Left lung (tissue), 10 donors: Measurements from ENCODE around the gene MED15. TPM values are rescaled to one million over a fixed set of nuclear protein-coding genes. Genes with fewer than 3 reads are reported as not detected.
A peak's percentile ranks its signal among the peaks of the same experiment; 100 is the strongest.

Experiments
- ATAC-seq: fragments of 200-7000 bp; cut with Tn5 transposase; one replicate; pipeline ENCODE4 v1.9.1; 2020; ENCODE audit warnings: moderate library complexity
- DNase-seq, 4 donors: peaks; one replicate each; pipeline ENCODE4 v3.0.0-alpha.2; 2013 to 2020
- H3K27ac ChIP-seq, 2 donors: fragments of 200-600 bp; sonication (generic) in 1 of 2; one replicate each; pipeline versions ENCODE4 v1.5.0 to v1.8.0; 2020 to 2021
- H3K27me3 ChIP-seq, 2 donors: fragments of 200-600 bp; sonication (generic) in 1 of 2; one replicate each; pipeline versions ENCODE4 v1.5.0 to v1.8.0; 2020 to 2021
- H3K36me3 ChIP-seq, 2 donors: fragments of 200-600 bp; sonication (generic) in 1 of 2; one replicate each; pipeline versions ENCODE4 v1.5.0 to v1.8.0; 2020 to 2021
- H3K4me1 ChIP-seq, 2 donors: fragments of 200-600 bp; one replicate each; pipeline ENCODE4 v1.8.0; 2021
- H3K4me3 ChIP-seq, 2 donors: fragments of 200-600 bp; sonication (generic) in 1 of 2; one replicate each; pipeline versions ENCODE4 v1.5.0 to v1.8.0; 2020 to 2021; ENCODE audit warnings: mild to moderate bottlenecking in 1 of 2
- H3K9me3 ChIP-seq, 2 donors: fragments of 200-600 bp; sonication (generic) in 1 of 2; one replicate each; pipeline versions ENCODE4 v1.5.0 to v1.8.0; 2020 to 2021
- CTCF ChIP-seq, 2 donors: fragments of 200-600 bp; sonication (generic) in 1 of 2; IDR thresholded peaks; one replicate each; pipeline versions ENCODE4 v1.5.0 to v1.8.0; 2021; ENCODE audit warnings: antibody characterized with exemption in 2 of 2
- intact Hi-C, 2 donors: fragments of 100-400 bp; cut with DNase I; formaldehyde crosslinking; loops; one replicate each; pipeline versions ENCODE4 v1.11.2 to v1.14.2; 2022
- polyA plus RNA-seq, 6 donors: library from polyadenylated mRNA; unstranded; fragments of 120-200 nt; gene quantifications; one replicate each; pipeline ENCODE4 v1.2.1, GENCODE V29; 2013; ENCODE audit not compliant: insufficient read length in 6 of 6
- total RNA-seq, 2 donors: library from RNA; stranded (reverse); fragmentation: NEBNext Ultra II Directional; extraction: Animal tissue kit (Norgen Biotek cat#: 25700); gene quantifications; one replicate each; pipeline ENCODE4 v1.2.1, GENCODE V29; 2021
- donor health status: DM: no; HTN: yes; CAD: no.
- donor health status: DM: no; HTN: no; CAD: no.

Gene MED15
- total and polyA plus RNA-seq, 8 donors: 47.2 to 121 (median 56.3) TPM

DNA sequence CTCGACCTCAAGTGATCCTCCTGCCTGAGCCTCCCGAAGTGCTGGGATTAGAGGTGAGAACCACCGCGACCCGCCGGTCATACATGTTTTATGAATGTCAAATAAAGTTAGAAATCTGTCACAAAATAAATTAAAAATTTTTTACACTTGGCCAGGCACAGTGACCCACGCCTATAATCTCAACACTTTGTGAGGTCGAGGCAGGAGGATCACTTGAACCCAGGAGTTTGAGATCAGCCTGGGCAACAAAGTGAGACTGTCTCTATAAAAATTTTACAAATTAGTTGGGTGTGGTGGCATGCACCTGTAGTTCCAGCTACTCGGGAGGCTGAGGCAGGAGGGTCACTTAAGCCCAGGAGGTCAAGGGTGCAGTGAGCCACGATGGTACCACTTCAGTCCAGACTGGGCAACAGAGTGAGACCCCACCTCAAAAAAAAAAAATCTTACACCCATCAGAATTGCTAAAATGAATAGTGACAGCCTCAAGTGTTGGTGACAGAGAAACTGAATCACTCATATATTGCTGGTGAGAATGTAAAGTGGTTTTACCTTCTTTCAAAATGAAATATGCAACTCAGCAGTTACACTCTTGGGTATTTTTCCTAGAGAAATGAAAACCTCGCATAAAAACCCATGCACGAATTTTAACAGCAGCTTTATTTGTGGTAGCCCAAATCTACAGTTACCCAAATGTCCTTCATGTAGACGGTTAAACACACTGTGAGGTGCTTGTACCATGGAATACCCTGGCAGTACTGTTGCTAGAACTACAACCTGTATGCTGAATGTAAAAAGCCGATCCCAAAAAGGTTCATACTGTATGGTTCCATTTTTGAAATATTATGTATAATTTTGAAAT, 55.4 kb downstream of the MED15 start:
- intact Hi-C loops: no loop called here
- no peak for ATAC-seq
- TF ChIP-seq CTCF (IDR thresholded peaks at IDR 0.05): no peak
- no peak overlapping the region for H3K4me3 ChIP-seq
- H3K9me3 ChIP-seq: no peaks in the 10 kb centered on the region
- no peak overlapping the region for H3K27ac ChIP-seq
- no peak for DNase-seq
- no peaks in the 10 kb centered on the region for H3K27me3 ChIP-seq
- peaks cover 0 to 90% of the 10 kb centered on the region in 2 donors for H3K36me3 ChIP-seq
- peaks cover 13 to 20% of the 10 kb centered on the region in 2 donors for H3K4me1 ChIP-seq

DNA sequence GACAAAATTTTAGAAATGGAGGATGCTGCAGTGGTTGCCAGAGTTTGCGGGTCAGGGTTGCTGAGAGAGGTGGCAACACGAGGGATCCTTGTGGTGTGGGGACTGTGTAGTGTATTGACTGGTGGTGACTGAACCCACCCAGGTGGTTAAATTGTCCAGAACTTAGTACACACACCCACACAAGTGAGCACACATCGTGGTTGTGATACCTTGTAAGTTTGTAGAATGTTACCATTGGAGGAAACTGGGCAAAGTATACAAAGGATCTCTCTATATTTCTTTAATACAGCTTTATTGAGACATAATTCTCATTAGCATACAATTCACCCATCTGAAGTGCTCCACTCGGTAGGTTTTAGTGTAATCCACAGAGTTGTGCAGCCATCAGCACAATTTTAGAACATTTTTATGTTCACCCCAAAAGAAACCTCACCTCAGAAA, 56.1 kb downstream of the MED15 start:
- no peak for ATAC-seq
- H3K9me3 ChIP-seq: no peaks in the 10 kb centered on the region
- no peak for TF ChIP-seq CTCF (IDR thresholded peaks at IDR 0.05)
- peaks cover 20 to 22% of the 10 kb centered on the region in 2 donors for H3K4me1 ChIP-seq
- H3K4me3 ChIP-seq: no peak overlapping the region
- intact Hi-C loops: no loop called here
- H3K27me3 ChIP-seq: no peaks in the 10 kb centered on the region
- H3K27ac ChIP-seq: no peak overlapping the region
- H3K36me3 ChIP-seq: peaks cover 0 to 90% of the 10 kb centered on the region in 2 donors
- DNase-seq: no peak

DNA sequence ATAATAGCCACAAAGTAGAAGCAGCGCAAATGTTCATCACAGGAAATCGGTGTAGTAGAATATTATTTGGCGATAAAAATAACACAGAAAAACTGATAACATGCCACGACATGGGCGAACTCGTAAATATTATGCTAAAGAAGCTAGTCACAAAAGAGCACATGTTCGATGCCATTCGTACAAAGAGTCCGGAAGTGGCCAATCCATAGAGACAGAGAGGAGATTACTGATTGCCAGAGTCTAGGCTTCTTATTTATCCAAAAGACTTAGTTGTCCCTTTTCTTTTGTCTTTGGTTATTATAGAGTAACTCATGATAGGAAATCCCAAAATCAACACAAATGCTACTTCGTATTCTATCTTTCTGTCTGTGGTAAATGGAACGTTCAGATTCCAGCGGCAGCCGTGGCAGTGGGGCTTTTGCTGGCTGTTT, 56.5 kb downstream of the MED15 start:
- DNase-seq (no peak), ATAC-seq (no peak)
- H3K9me3 ChIP-seq: no peaks in the 10 kb centered on the region
- TF ChIP-seq CTCF (IDR thresholded peaks at IDR 0.05): no peak
- H3K4me1 ChIP-seq: peaks cover 25 to 27% of the 10 kb centered on the region in 2 donors
- intact Hi-C loops: no loop called here
- peaks cover 0 to 90% of the 10 kb centered on the region in 2 donors for H3K36me3 ChIP-seq
- no peak overlapping the region for H3K27ac ChIP-seq
- no peak overlapping the region for H3K4me3 ChIP-seq
- no peaks in the 10 kb centered on the region for H3K27me3 ChIP-seq

GRCh38 chr22:20565079-20565734, 57.8 kb downstream of the MED15 start:
- ATAC-seq (no peak), DNase-seq (peak in 1 of 4 donors; percentile 28)
- Histone ChIP-seq H3K4me1 (peaks cover 37 to 39% of the 10 kb centered on the region in 2 donors), H3K36me3 (peaks cover 0 to 90% of the 10 kb centered on the region in 2 donors), H3K9me3 (no peaks in the 10 kb centered on the region), H3K27me3 (no peaks in the 10 kb centered on the region), H3K27ac (peak overlapping the region in 1 of 2 donors; percentile 26), H3K4me3 (no peak overlapping the region)
- TF ChIP-seq CTCF (IDR thresholded peaks at IDR 0.05): no peak
- intact Hi-C loops: no loop called here

- no peak for TF ChIP-seq CTCF (IDR thresholded peaks at IDR 0.05)
- Histone ChIP-seq H3K36me3 (peaks cover 0 to 91% of the 10 kb centered on the region in 2 donors), H3K27ac (peak overlapping the region in 1 of 2 donors; percentile 26)
Observed at GRCh38 chr22:20565761-20566160, 58.4 kb downstream of the MED15 start.

More at GRCh38 chr22:20565761-20566160, 58.4 kb downstream of the MED15 start:
- ATAC-seq: no peak
- DNase-seq: peak in 1 of 4 donors; percentile 25
- Histone ChIP-seq H3K4me1 (peaks cover 38 to 43% of the 10 kb centered on the region in 2 donors), H3K9me3 (no peaks in the 10 kb centered on the region), H3K27me3 (no peaks in the 10 kb centered on the region), H3K4me3 (no peak overlapping the region)
- intact Hi-C loops: no loop called here
